Stimulated activated CD8-positive, alpha-beta memory T cell treated with anti-CD3 and anti-CD28 coated beads, Interleukin-2, amount 100 ng/mL, for 1 hour (primary cell): ENCODE data around the gene PTPRJ.

Experiments used
- DNase-seq, 2 donors: peaks; one replicate each; pipeline ENCODE4 v3.0.0-alpha.2; 2020; ENCODE audit warnings: low read depth in 2 of 2

The PTPRJ gene

DNA sequence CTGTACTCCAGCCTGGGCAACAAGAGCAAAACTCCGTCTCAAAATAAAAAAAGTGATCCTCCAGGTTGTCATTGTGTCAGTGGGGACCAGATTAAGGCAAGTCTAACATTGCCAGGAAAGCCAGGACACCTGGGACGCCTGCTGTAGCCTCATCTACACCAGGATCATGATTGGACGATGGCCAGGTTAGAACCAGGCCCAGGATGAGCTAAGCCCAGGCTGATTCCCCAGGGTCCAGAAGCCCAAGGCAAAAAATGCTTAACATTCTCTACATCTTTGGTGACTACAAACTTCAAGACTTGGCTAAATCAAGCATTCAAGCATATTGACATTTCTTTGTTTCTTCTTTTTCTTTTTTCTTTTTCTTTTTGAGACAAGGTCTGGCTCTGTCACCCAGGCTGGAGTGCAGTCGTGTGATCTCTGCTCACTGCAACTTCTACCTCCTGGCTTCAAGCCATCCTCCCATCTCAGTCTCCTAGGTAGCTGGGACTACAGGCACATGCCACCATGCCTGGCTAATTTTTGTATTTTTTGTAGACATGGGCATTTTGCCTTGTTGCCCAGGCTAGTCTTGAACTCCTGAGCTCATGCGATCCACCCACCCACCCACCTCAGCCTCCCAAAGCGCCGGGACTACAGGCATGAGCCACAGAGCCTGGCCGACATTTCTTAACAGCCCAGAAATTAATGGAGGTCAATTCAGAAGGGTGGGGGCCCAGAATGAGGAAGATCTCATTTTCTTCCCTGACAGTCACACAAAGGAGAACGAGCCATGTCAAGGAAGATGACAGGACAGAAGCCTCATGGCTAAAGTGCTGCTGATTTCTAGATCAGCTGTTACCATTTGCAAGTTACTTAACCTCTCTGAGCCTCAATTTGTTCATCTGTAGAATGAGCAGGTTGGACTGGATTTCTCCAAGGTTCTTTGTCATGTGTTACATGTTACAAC lies 12.5 kb upstream of the PTPRJ start:
- DNase-seq: no peak

DNA sequence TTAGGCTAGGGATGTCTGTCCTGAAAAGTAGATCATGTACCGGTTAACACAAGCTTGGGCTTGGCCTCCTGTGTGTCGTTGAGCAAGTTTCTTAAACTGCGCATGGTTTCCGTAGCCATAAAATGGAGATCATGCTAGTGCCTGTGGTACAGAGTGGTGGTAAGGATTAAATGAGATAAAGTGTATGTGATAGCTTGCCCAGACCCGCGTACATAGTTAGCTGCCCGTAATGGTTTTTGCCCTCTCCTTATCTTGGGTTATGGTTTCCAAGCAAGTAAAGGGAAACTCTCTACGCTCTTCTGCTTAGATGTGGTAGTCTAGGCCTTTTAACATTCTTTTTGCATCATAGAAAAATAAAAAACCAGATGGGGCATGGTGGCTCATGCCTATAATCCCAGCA lies 11.0 kb upstream of the PTPRJ start:
- DNase-seq: no peak

DNA sequence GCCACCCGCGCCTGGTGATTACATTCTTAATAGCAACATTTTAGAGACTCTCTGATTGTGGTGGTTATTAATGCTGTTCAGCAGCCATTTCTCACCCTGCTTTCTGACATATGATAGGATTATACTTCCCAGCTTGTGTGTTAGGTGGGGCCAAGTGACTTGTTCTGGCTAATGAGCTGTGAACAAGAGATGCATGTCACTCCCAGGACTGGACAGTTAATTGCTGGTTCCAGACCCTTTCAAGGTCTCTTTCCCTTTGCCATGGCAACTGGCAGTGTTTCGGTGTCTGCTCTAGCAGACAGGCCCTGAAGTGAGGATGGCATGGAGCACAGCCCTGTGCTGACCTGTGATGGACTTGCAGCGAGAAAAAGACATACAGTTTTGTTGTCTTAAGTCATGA lies 8.9 kb upstream of the PTPRJ start:
- DNase-seq: no peak

DNA sequence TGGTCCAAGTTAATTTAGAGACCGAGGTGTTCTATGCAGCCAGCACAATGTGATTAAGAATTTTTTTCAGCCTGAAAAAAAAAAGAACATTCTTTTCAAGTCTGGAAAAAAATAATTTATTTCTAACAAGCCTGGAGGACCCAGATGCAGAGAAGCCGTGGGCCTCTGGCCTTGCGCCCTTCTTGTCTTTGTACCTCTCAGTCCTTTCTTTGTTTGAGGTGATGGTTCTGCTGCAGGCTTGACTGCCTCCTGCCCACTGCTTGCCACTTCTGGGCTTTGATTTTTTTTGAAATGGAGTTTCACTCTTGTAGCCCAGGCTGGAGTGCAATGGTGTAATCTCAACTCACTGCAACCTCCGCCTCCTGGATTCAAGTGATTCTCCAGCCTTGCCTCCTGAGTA lies 7.2 kb upstream of the PTPRJ start:
- DNase-seq: no peak

DNA sequence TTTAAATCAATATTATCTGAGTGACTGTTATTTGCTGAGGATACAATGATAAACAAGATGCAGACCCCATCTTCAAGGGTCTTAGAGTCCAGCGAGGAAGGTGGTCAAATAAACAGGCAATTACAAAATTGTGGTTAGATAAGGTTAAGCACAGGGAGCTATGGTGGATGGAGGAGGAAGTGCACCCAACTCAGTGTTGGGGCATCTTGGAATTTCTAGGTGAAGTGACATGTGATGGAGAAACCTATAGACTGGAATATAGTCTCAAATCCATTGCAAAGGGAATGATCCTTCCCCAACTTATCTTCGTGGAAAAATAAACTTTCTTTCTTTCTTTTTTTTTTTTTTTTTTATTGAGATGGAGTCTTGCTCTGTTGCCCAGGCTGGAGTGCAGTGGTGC lies 3.4 kb upstream of the PTPRJ start:
- DNase-seq: no peak

DNA sequence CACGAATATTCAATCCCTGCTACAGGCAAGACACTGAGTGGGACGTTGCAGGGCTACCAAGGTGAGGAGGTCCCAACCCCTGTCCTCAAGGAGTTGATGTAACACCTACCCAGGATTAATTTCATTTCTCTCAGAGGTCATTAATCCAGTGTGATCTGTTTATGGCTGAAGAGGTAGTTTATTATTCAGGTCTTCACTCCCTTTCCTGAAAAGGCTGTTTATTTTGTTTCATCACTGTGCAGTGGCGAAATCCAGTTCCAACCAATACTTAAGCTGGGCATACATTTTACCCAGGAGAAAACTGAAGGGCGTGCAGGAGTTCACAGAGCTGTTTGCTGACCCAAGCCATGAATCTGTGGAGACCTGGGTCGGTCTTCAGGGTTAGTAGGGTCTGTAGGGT lies 2.7 kb upstream of the PTPRJ start:
- DNase-seq: no peak

DNA sequence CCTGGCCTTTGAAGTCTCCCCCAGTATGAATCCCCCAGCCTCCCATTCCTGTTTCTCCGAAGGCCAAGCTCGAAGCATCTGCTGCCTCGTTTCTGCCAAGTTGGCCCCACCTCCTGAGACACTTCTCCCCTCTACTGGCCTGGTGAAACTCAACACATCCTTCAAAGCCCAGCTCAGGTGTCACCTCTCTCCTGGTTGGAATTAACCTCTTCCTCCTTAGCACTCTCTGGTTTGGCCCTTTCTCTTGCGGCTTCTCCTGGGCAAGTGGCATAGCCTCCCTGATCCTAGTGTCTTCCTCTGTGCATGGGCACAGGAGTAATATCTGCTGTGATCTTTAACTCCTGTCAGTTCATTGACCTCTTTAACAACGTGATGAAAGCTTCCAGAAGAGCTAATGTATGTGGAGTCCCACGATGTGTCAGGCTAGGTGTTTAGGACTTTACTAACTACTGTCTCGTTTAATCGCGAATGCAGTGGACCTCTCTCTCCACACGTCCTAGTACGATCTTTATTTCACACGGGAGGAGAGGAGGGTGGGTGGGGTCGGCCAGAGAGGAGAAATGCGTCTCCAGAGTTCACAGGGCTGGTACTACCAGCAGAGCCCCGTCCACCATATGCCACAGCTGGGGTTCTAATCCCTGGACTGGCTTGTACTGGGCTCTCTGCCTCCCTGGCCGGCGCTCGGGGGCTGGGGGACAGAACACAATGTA lies 826 bp upstream of the PTPRJ start:
- no peak for DNase-seq

DNA sequence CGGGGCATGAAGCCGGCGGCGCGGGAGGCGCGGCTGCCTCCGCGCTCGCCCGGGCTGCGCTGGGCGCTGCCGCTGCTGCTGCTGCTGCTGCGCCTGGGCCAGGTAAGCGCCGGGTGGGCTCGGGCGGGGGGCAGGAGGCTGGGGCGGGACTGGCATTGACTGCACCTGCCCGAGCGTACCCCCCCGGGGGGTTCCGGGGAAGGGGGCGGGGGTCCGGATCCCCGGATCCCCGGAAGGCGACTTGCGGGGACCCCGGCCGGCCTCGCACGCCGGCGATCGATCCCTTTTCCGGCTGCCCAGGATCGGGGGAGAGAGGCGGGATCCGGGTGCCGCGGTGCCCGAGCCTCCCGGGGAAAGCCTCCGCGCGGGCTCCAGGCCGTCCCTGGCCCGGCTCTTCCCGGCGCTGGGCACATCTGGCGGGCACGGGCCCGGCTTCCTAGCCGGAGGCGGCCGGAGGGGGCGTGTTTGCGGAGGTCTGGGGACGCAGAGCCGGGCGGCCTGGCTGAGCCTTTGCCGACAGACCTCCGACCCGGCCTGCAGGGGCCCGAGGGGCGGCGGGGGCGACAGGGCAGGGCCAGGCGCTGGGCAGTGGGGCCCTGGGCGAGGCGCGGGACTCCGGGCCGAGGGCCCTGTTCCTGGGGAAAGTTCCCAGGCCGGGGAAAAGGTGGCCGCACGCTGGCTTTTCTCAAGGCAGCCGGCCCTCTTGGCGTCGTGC lies 705 bp downstream of the PTPRJ start:
- no peak for DNase-seq

DNA sequence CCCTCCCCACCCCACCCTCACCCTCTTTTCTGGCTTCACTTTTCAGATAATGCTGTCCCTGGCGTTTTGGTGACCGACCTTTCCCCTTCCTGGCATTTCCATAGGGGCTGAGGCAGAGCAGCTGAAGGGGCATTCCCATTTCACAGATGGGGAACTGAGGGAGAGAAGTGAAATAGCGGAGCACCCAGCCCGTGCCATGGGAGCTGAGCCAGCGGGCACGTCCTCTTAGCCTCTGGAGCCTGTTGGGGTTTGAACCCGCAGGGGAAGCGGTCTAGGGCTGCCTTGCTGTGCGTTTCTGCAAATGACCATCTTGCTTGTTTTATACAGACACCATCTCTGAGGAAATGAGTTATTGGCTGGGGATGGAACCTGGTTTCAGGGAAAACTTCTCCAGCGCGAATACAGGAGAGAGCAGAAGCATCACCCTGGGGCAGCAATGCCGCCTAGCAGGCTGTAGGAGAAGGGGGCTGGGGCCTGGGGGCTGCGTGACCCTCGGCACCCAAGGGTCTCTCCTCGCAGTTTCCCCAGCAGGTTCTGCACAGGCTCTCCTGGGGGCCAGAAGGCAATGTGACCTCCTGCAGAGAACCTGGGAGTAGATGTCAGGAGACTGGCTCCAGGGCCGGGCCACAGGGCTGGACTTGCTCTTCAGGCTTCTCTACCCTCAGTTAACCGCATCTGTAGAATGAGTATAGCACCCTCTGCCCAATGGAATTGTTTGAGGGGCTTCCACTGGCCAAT lies 1.5 kb downstream of the PTPRJ start:
- no peak for DNase-seq

DNA sequence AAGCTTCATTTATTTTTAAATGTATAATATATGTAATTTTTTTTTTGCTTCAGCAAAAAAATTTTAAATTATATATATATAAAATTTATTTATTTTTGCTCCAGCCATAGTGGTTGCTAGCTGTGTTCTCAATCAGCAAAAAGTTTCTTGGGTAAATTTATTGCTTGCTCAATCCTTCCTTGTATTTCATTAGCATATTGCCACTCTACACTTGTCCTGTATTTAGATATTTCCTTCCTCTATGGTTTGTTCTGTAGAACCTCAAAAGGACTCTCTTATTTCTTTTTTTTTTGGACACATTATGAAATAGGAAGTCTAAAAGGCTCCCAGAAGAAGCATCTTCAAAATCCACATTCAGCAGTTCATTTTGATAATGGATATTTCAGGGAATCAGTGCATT lies 2.3 kb downstream of the PTPRJ start:
- no peak for DNase-seq

DNA sequence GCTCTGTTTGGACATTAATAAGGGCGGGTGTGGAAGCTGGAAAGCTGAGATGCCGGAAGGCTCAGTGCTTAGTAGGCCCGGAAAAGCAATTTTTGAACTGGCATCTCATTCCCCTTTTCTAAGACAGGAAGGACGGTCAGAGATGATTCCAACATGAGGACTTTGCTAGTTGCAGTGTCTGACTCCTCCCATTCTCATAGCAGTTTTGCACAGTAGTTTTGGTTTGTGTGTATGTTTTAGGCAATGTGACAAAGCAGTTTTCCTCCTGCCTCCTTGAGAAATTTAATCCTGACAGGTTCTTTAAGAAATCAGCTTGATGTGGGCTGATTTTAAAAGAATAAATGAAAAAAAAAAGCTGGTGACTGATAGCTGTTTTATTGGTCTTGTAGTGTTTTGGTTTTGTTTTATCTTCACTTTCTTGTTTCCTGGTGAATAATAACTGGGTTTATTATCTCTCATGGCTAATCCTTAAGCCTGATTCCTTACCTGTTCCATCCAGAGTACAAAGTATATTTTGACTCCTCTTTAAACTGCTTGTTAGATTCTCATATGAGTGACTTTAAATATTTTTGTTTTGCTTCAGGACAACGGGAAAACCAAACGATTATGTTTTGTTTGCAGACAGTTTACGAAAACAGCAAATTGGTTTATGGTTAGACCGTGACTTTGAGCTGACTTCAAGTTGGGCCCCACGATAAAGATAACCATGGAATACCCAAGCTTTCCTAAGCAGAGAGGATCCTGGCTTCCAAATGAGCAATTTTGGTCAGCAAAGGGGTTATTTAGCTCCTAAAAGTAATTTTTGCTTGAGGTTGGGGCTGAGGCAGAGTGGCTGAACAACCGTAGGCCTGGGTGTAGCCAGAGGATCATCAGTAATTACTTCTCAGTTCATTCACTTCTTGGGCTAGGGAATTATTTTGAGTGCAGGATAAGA lies 3.4 kb downstream of the PTPRJ start:
- DNase-seq: no peak

DNA sequence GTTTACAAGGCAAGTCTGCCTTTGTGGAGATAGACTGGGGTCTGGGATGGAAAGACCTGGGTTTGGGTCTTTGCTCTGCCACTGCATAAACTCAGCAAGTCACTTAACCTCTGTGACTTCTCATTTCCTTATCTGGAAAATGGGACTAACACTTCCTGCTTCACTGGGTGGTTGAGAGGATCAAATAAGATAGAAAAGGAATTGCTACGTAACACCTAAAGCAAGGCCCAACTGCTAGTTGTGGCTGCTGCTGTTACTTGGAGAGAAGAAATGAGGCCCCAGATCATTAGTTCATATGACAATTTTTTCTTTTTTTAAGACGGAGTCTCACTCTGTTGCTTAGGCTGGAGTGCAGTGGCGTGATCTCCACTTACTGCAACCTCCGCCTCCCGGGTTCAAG lies 5.9 kb downstream of the PTPRJ start:
- no peak for DNase-seq

DNA sequence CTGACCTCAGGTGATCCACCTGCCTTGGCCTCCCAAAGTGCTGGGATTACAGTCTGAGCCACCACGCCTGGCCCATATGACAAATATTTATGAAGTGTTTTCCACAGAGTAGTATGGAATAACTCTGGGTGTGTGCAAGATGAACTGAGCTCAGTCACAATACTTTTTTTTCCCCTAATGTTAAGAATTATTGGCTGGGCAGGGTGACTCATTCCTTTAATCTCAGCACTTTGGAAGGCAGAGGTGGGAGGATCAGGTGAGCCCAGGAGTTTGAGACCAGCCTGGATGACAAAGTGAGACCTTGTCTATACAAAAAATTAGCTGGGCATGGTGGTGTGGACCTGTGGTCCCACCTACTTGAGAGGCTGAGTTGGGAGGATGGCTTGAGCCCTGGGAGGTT lies 6.4 kb downstream of the PTPRJ start:
- DNase-seq: no peak

DNA sequence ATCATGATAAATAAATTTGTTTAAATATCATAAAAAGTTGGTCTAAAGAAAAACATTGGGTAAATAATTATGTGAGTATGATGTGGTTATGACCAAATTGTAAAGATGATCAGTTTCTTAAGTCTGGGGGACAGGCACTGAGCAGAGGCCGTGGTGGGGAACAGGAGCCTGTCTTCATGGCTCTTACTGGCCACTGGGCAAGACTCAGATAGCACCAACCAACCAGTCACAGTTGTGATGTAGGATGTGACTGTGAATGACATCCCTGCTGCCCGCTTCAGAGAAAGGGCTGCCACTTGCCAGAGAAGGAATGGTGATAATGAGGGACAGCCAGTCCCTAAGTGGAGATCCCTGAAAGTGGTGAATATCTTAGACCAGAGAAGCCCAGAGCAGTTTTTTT lies 7.0 kb downstream of the PTPRJ start:
- no peak for DNase-seq

DNA sequence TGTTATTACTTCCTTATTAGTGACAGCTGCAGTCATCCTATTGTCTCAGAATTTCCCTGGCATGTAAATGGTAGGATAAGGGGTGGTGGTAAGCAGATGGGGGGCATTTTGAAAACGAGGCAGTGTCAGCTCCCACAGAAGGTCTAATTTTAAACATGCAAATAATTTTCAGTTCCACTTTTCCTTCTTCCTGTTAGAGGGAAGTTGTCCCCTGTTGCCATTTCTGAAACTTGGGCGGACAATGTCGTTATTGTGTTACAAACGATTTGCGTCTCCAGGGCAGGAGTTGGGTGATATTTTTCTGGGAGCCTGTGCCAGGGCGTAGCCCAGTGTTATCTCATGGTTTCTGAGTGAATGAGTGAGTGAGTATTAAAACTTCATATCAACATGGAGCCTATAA lies 7.4 kb downstream of the PTPRJ start:
- DNase-seq: no peak

DNA sequence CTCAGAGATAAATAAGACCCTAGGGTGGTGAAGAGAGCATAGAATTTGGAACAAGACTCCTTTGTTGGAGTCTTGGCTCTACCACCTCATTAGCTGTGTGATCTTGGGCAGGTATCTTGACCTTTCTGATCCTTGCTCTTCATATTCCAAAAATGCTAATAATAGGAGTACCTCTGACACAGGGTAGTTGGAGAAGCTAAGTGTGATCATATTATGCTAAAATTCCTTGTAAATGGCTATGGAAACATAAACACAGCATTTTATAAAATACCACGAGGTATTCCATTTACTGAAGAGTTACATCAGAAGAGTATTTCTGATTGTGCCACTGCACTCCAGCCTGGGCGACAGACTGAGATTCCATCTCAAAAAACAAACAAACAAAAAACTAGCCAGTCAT lies 9.4 kb downstream of the PTPRJ start:
- DNase-seq: no peak

DNA sequence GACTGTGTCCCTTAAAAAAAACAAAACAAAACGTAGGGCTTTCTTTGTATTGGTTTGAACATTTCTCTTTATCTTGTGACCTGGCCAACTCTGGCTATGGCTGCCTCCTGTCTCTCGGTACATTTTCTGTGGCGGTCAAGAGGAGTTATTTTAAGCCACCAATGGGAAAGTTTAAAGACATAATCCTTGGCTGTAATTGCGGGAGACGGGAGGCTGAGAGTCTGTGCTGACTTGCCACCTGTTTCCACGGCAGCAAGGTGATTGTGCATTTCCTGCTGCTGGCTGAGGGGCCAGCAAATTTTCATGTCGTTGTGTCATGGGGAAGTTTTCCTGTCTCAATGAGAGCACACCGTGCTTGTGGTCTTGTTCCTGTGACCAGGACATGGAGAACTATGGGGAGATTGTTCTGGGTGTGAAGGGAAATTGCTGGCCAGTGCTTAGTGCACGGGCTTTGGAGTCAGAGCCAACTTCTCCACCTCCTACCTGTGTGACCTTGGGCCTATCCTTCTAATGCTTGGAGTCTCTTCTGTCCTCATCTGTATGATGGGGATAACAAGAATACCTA lies 11.0 kb downstream of the PTPRJ start:
- no peak for DNase-seq

DNA sequence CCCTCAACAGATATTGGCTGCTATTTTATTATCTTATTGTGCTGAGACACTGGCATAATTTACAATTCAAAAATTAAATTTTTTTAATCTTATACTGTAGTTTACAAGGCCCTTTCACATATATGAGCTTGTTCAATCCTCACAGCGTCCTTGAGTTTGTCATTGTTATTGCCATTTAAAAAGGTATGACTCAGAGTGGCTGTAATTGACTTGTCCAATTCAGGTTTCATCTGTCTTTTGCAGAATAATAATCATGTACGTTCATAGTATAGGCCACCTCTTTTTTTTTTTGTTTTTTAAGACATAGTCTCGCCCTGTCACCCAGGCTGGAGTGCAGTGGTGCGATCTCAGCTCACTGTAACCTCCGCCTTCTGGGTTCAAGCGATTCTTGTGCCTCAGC lies 11.5 kb downstream of the PTPRJ start:
- DNase-seq: no peak

DNA sequence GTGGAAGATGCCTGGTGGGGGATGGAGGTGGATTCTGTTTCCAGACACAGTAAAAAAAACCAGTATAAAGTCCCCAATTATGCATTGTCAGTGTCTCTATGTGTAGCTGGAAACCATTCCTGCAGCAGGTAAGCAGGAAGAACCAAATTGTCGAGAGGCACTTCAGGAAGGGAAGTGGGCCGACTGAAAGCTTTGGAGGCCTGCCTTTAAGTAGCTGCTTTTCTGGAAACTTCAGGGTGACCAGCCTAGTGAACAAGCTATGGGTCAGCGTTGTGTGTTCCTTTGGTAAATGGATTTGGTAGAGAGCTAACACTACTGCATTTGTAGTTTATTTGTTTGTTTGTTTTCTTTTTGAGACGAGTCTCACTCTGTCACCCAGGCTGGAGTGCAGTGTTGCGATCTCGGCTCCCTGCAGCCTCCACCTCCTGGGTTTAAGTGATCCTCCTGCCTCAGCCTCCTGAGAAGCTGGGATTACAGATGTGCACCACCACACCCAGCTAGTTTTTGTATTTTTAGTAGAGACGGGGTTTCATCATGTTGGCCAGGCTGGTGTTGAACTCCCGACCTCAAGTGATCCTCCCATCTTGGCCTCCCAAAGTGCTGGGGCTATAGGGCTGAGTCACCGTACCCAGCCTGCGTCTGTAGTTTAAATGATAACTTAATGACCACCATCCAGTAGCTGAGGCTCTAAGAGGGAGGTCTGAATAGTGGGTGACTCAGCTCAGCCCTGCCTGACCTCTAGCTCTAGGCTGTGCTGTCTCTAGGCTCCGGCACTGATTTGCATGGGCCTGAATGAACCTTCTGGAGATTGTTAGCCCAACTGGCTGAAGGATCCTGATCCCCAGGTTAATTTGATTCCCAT lies 12.8 kb downstream of the PTPRJ start:
- DNase-seq: no peak

DNA sequence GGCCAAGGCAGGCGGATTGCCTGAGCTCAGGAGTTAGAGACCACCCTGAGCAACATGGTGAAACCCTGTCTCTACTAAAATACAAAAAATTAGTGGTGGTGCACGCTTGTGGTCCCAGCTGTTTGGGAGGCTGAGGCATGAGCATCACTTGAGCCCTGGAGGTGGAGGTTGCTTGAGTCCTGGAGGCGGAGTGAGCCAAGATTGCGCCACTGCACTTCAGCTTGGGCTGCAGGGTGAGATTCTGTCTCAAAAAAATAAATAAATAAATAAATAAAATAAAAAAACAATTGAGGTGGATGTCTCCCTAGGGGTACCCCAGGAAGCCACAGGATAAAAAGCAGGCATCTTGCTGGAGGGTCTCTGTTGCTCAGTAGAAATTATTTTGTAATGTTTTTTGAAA lies 14.1 kb downstream of the PTPRJ start:
- DNase-seq: no peak
